ENCODE measurements around the gene RBM33. TPM values are rescaled to one million over a fixed set of nuclear protein-coding genes. Genes with fewer than 3 reads are reported as not detected.

Gene RBM33
- total and polyA plus RNA-seq, 2 of the 8 experiments (the other 6 are each of a cell fraction or from before 2014, with no cell fraction given) = 16.5 to 64.6 TPM

DNA sequence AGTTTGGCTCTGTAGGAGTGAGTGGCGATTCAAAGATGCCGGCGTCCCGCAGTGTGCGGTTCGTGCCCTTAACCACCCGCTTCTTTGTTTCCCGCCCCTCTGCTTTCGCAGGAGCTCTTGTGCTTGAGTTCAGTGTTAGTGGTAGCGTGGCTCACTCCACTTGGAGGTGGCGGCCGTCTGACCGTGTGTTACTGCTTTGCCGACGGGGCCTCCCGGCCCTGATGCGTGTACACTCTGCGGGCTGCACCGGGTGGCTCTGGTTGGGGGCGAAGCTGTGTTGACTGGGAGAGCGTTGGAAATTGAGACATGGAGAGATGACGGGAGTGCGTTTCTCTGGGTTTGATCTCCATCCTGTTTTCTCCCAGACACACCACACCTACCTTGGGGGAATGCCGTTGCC lies 136.4 kb downstream of the RBM33 start:
- no peak overlapping the region for H4K5ac ChIP-seq (ENCODE audit: insufficient read length, low read depth, low read length)
- no peaks in the 10 kb centered on the region for H3K79me2 ChIP-seq (ENCODE audit: control insufficient read depth in 1 of 2, insufficient read depth in 2 of 2, low read length in 2 of 2)
- no peak overlapping the region for H2BK12ac ChIP-seq (ENCODE audit: low read depth, low read length)
- H4K20me1 ChIP-seq (replicated peaks in 1 of 2; ENCODE audit: control insufficient read depth in 1 of 2, insufficient read depth in 2 of 2, low read length in 2 of 2) = peaks cover 3 to 10% of the 10 kb centered on the region in 2 experiments
- DNase-seq (ENCODE audit: low read depth in 1 of 2, low spot score in 2 of 2) (no peak), FAIRE-seq (no peak)
- H2BK20ac ChIP-seq (ENCODE audit: low read length) = no peak overlapping the region
- H4K8ac ChIP-seq (ENCODE audit: extremely low read depth, insufficient read depth, low read length) = no peak overlapping the region
- H2BK15ac ChIP-seq (ENCODE audit: low read length) = no peak overlapping the region
- no peak overlapping the region for H3K9ac ChIP-seq (replicated peaks in 1 of 4; ENCODE audit: extremely low read depth in 1 of 4, low read depth in 3 of 4, low read length in 3 of 4)
- H3K4me1 ChIP-seq (replicated peaks in 1 of 4; ENCODE audit: control insufficient read depth in 3 of 4, insufficient read depth in 4 of 4, low read length in 3 of 4) = peaks cover 0 to 3% (median under 1%) of the 10 kb centered on the region in 4 experiments; a peak in 1 of 7 replicates
- no peak overlapping the region for H3K27ac ChIP-seq (ENCODE audit: low read depth, low read length)
- no peak overlapping the region for H3K4me2 ChIP-seq (ENCODE audit: insufficient read depth in 1 of 2, low read depth in 2 of 2, low read length in 2 of 2)
- POLR2A ChIA-PET (ENCODE audit: partially characterized antibody) = no interaction called here
- H2AK5ac ChIP-seq (ENCODE audit: low read depth, low read length) = no peak overlapping the region
- no peak overlapping the region for H3K23ac ChIP-seq (ENCODE audit: insufficient read length)
- CTCF ChIA-PET (ENCODE audit: partially characterized antibody) = interaction anchor here (1.0 kb wide), 1 partner anchor 436 kb away, joined by 4 read pairs; no protein-coding TSS in a partner anchor
- peaks cover 0 to 16% (median 6%) of the 10 kb centered on the region in 4 experiments; a peak in 4 of 8 replicates for H3K36me3 ChIP-seq (ENCODE audit: control insufficient read depth in 2 of 4, insufficient read depth in 4 of 4, low read length in 3 of 4)
- H2AFZ ChIP-seq (ENCODE audit: low read length) = no peak overlapping the region
- WGBS, 2 experiments (ENCODE audit: extremely low coverage in 1 of 2, insufficient coverage in 1 of 2, insufficient read length in 1 of 2, insufficient replicate concordance in 2 of 2, low coverage in 1 of 2, low lambda C conversion rate in 2 of 2, missing lambda C conversion rate in 1 of 2) = 95% methylated on average over 24 of the region's 24 CpGs; no CpG with 5 or more reads in 1 of the 2 experiments
- peaks cover 3% of the 10 kb centered on the region; the same call in 1 of the 2 replicates for H3K79me1 ChIP-seq (ENCODE audit: low read depth, low read length)
- H3K14ac ChIP-seq (ENCODE audit: insufficient read length) = no peak overlapping the region
- H2BK120ac ChIP-seq (replicated peaks; ENCODE audit: low read depth, low read length) = no peak overlapping the region
- H3K4me3 ChIP-seq (ENCODE audit: extremely low read depth in 1 of 4, insufficient read depth in 2 of 4, low read depth in 3 of 4, low read length in 4 of 4) = no peak overlapping the region
- H3K4ac ChIP-seq (replicated peaks; ENCODE audit: insufficient read length, low read depth, low read length) = no peak overlapping the region
- H2BK5ac ChIP-seq (ENCODE audit: low read depth, low read length) = no peak overlapping the region
- no peaks in the 10 kb centered on the region for H3K23me2 ChIP-seq (ENCODE audit: low read depth, low read length)
- no peaks in the 10 kb centered on the region for H3K9me3 ChIP-seq (ENCODE audit: insufficient read depth in 2 of 2, low read depth in 1 of 2, low read length in 1 of 2)
- no peaks in the 10 kb centered on the region; a peak in 1 of 7 replicates for H3K27me3 ChIP-seq (replicated peaks in 1 of 4; ENCODE audit: control insufficient read depth in 3 of 4, extremely low read depth in 1 of 4, insufficient read depth in 3 of 4, low read length in 3 of 4)
- no peak overlapping the region for H3K56ac ChIP-seq (replicated peaks; ENCODE audit: insufficient read length, low read depth, low read length)
- no peak overlapping the region for H3K18ac ChIP-seq (ENCODE audit: extremely low read depth, low read length)
- H4K91ac ChIP-seq (replicated peaks; ENCODE audit: insufficient read length, low read length) = no peak overlapping the region
- no peak for TF ChIP-seq ZNF274 (IDR thresholded peaks at IDR 0.05; ENCODE audit: borderline replicate concordance, extremely low read depth, low read length)
- no peak for TF ChIP-seq BACH1 (IDR thresholded peaks at IDR 0.05; ENCODE audit: low read length)
- no peak for TF ChIP-seq TAF1 (IDR thresholded peaks at IDR 0.05; ENCODE audit: low read depth, low read length)
- no peak for TF ChIP-seq GABPA (IDR thresholded peaks at IDR 0.05; ENCODE audit: borderline replicate concordance, insufficient read depth, low read length)
- no peak for TF ChIP-seq CHD1 (IDR thresholded peaks at IDR 0.05; ENCODE audit: low read depth, low read length)
- TF ChIP-seq SUZ12 (IDR thresholded peaks at IDR 0.05; ENCODE audit: low read length) = no peak
- TF ChIP-seq FOSL1 (IDR thresholded peaks at IDR 0.05; ENCODE audit: insufficient read depth, low read depth, low read length) = no peak
- TF ChIP-seq RXRA (IDR thresholded peaks at IDR 0.05; ENCODE audit: insufficient read depth, low read depth, low read length) = no peak
- TF ChIP-seq, protein P1, sequence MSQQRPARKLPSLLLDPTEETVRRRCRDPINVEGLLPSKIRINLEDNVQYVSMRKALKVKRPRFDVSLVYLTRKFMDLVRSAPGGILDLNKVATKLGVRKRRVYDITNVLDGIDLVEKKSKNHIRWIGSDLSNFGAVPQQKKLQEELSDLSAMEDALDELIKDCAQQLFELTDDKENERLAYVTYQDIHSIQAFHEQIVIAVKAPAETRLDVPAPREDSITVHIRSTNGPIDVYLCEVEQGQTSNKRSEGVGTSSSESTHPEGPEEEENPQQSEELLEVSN (IDR thresholded peaks at IDR 0.05) = no peak
- no peak for TF ChIP-seq JUND (IDR thresholded peaks at IDR 0.05; ENCODE audit: low read length)
- TF ChIP-seq CTBP2 (IDR thresholded peaks at IDR 0.05; ENCODE audit: borderline replicate concordance, insufficient read depth, insufficient read length, low read length) = no peak
- no peak for TF ChIP-seq SIN3A (conservative IDR thresholded peaks at IDR 0.05 in 1 of 2, IDR thresholded peaks at IDR 0.05 in 1 of 2; ENCODE audit: low read depth in 1 of 2, low read length in 2 of 2)
- no peak for TF ChIP-seq BRCA1 (IDR thresholded peaks at IDR 0.05; ENCODE audit: low read depth, low read length)
